HG03558 (cell line): ENCODE results near the gene SRSF8.

Experiments used
- ATAC-seq: cut with Tn5 transposase; IDR thresholded peaks from one replicate; pipeline ENCODE4 v1.9.1; 2021; ENCODE audit warnings: moderate number of reproducible peaks; ENCODE audit not compliant: unreplicated experiment; ENCODE audit errors: extremely low read depth

Gene SRSF8

GRCh38 chr11:95067841-95068219 lies 1.1 kb downstream of the SRSF8 start:
- no peak for ATAC-seq

- peak; percentile 66 for ATAC-seq
Observed at GRCh38 chr11:95068549-95068948, 1.8 kb downstream of the SRSF8 start.

GRCh38 chr11:95070471-95070870 lies 3.8 kb downstream of the SRSF8 start:
- ATAC-seq: no peak

GRCh38 chr11:95072948-95073347 lies 6.2 kb downstream of the SRSF8 start:
- no peak for ATAC-seq

- ATAC-seq: no peak
Observed at GRCh38 chr11:95074792-95075563, 8.3 kb downstream of the SRSF8 start.

GRCh38 chr11:95076416-95076815 lies 9.7 kb downstream of the SRSF8 start:
- no peak for ATAC-seq

- no peak for ATAC-seq
Observed at GRCh38 chr11:95076981-95077380, 10.3 kb downstream of the SRSF8 start.

- ATAC-seq: no peak
Observed at GRCh38 chr11:95078526-95078925, 11.8 kb downstream of the SRSF8 start.

GRCh38 chr11:95081010-95081409 lies 14.3 kb downstream of the SRSF8 start:
- no peak for ATAC-seq

- no peak for ATAC-seq
Observed at GRCh38 chr11:95081412-95081811, 14.7 kb downstream of the SRSF8 start.

GRCh38 chr11:95082576-95083001 lies 15.9 kb downstream of the SRSF8 start:
- no peak for ATAC-seq

- ATAC-seq: peak; percentile 30
Observed at GRCh38 chr11:95084509-95084908, 17.8 kb downstream of the SRSF8 start.

- no peak for ATAC-seq
Observed at GRCh38 chr11:95085117-95085816, 18.5 kb downstream of the SRSF8 start.

- no peak for ATAC-seq
Observed at GRCh38 chr11:95086151-95086550, 19.4 kb downstream of the SRSF8 start.

GRCh38 chr11:95086836-95087570 lies 20.3 kb downstream of the SRSF8 start:
- no peak for ATAC-seq

GRCh38 chr11:95088946-95089619 lies 22.4 kb downstream of the SRSF8 start:
- ATAC-seq: peak; percentile 15

GRCh38 chr11:95089620-95090542 lies 23.2 kb downstream of the SRSF8 start, which contains the start of gene ENDOD1:
ENDOD1 (plus strand) TSS chr11:95089846; CDS start chr11:95089928, 82 bp downstream.
- ATAC-seq: peak; percentile 85

GRCh38 chr11:95091663-95092180 lies 25.0 kb downstream of the SRSF8 start:
- no peak for ATAC-seq
